ENCODE data around the gene MBOAT2.

Gene MBOAT2

GRCh38 chr2:8849327-8849726 is 154.2 kb downstream of the MBOAT2 start:
- no peak for TF ChIP-seq POLR2A (IDR thresholded peaks at IDR 0.05; ENCODE audit: low read length)
- TF ChIP-seq GATA1 (IDR thresholded peaks at IDR 0.05; ENCODE audit: low read depth, low read length) = no peak
- no peak for DNase-seq

GRCh38 chr2:8848328-8849100 is 155.0 kb downstream of the MBOAT2 start:
- no peak for TF ChIP-seq POLR2A (IDR thresholded peaks at IDR 0.05; ENCODE audit: low read length)
- TF ChIP-seq GATA1 (IDR thresholded peaks at IDR 0.05; ENCODE audit: low read depth, low read length) = no peak
- DNase-seq = no peak

GRCh38 chr2:8847400-8847799 is 156.1 kb downstream of the MBOAT2 start:
- DNase-seq = no peak
- TF ChIP-seq GATA1 (IDR thresholded peaks at IDR 0.05; ENCODE audit: low read depth, low read length) (no peak), POLR2A (IDR thresholded peaks at IDR 0.05; ENCODE audit: low read length) (no peak)

GRCh38 chr2:8841932-8842331 is 161.6 kb downstream of the MBOAT2 start:
- DNase-seq = no peak
- TF ChIP-seq GATA1 (IDR thresholded peaks at IDR 0.05; ENCODE audit: low read depth, low read length) (no peak), POLR2A (IDR thresholded peaks at IDR 0.05; ENCODE audit: low read length) (no peak)

GRCh38 chr2:8840475-8841091 is 162.9 kb downstream of the MBOAT2 start:
- no peak for TF ChIP-seq POLR2A (IDR thresholded peaks at IDR 0.05; ENCODE audit: low read length)
- TF ChIP-seq GATA1 (IDR thresholded peaks at IDR 0.05; ENCODE audit: low read depth, low read length) = no peak
- no peak for DNase-seq

GRCh38 chr2:8839189-8839965 is 164.1 kb downstream of the MBOAT2 start:
- TF ChIP-seq GATA1 (IDR thresholded peaks at IDR 0.05; ENCODE audit: low read depth, low read length) = no peak
- no peak for TF ChIP-seq POLR2A (IDR thresholded peaks at IDR 0.05; ENCODE audit: low read length)
- no peak for DNase-seq

GRCh38 chr2:8837795-8838140 is 165.7 kb downstream of the MBOAT2 start:
- TF ChIP-seq POLR2A (IDR thresholded peaks at IDR 0.05; ENCODE audit: low read length) (no peak), GATA1 (IDR thresholded peaks at IDR 0.05; ENCODE audit: low read depth, low read length) (no peak)
- DNase-seq = no peak

GRCh38 chr2:8836971-8837794 is 166.3 kb downstream of the MBOAT2 start, which contains the start of gene KIDINS220:
TSS of gene KIDINS220 (minus strand) at chr2:8837613. CDS start at chr2:8827093, 10,520 bp downstream.
- peak; percentile 91 to 96 for DNase-seq
- TF ChIP-seq POLR2A (IDR thresholded peaks at IDR 0.05; ENCODE audit: low read length) (peak; percentile 55), GATA1 (IDR thresholded peaks at IDR 0.05; ENCODE audit: low read depth, low read length) (no peak)

GRCh38 chr2:8835279-8835678 is 168.2 kb downstream of the MBOAT2 start:
- TF ChIP-seq POLR2A (IDR thresholded peaks at IDR 0.05; ENCODE audit: low read length) (no peak), GATA1 (IDR thresholded peaks at IDR 0.05; ENCODE audit: low read depth, low read length) (no peak)
- peak in 1 of 2 experiments; percentile 45 for DNase-seq

GRCh38 chr2:8833853-8834252 is 169.6 kb downstream of the MBOAT2 start:
- TF ChIP-seq POLR2A (IDR thresholded peaks at IDR 0.05; ENCODE audit: low read length) (no peak), GATA1 (IDR thresholded peaks at IDR 0.05; ENCODE audit: low read depth, low read length) (no peak)
- DNase-seq = peak; percentile 28 to 44

- TF ChIP-seq POLR2A (IDR thresholded peaks at IDR 0.05; ENCODE audit: low read length) (no peak), GATA1 (IDR thresholded peaks at IDR 0.05; ENCODE audit: low read depth, low read length) (no peak)
- DNase-seq = no peak
Measured at GRCh38 chr2:8831516-8831915, 172.0 kb downstream of the MBOAT2 start.

GRCh38 chr2:8827729-8828128 is 175.8 kb downstream of the MBOAT2 start:
- no peak for TF ChIP-seq GATA1 (IDR thresholded peaks at IDR 0.05; ENCODE audit: low read depth, low read length)

GRCh38 chr2:8822218-8822617 is 181.3 kb downstream of the MBOAT2 start:
- TF ChIP-seq POLR2A (IDR thresholded peaks at IDR 0.05; ENCODE audit: low read length) = no peak
- TF ChIP-seq GATA1 (IDR thresholded peaks at IDR 0.05; ENCODE audit: low read depth, low read length) = no peak
- DNase-seq = no peak

More at GRCh38 chr2:8827729-8828128, 175.8 kb downstream of the MBOAT2 start:
- peak; percentile 32 to 70 for DNase-seq

All from erythroblast (primary cell).